ENCODE results near the gene AVL9.
"Not testable (repeated sequence)": the region's sequence is repeated elsewhere in the genome, so short reads cannot be mapped to it uniquely, and the experiment has no call there.

AVL9 gene

DNA sequence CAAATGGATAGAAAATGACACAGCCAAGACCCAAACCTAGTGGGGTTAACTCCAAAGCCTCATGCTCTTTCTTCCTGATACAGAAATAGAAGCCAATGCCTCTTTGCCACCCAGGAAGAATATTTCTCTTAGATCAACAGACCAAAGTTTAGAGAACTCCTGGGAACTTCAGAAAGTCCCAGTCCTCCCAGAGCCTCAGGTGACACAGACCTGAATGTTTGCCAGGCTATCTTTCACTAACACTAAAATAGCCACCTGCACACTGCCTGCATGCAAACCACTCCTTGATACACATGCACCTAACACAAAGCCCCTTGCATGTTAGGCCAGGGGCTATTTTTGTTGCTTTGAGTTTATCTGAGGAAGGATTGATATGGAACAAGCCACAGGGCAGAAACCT is 32.8 kb upstream of the AVL9 start:
- no peak overlapping the region for H2AFZ ChIP-seq (ENCODE audit: low read length)
- no peak overlapping the region for H3K9ac ChIP-seq (ENCODE audit: low read length)
- no peak overlapping the region for H3K27ac ChIP-seq (ENCODE audit: low read depth, low read length, poor library complexity, severe bottlenecking)
- no peaks in the 10 kb centered on the region for H3F3A ChIP-seq (ENCODE audit: insufficient read depth, low read length)
- no peak overlapping the region for H3K4me3 ChIP-seq (ENCODE audit: low read depth, low read length, poor library complexity, severe bottlenecking)
- H3K4me1 ChIP-seq (ENCODE audit: insufficient read depth, low read length, severe bottlenecking), result no peaks in the 10 kb centered on the region
- TF ChIP-seq, protein P1, sequence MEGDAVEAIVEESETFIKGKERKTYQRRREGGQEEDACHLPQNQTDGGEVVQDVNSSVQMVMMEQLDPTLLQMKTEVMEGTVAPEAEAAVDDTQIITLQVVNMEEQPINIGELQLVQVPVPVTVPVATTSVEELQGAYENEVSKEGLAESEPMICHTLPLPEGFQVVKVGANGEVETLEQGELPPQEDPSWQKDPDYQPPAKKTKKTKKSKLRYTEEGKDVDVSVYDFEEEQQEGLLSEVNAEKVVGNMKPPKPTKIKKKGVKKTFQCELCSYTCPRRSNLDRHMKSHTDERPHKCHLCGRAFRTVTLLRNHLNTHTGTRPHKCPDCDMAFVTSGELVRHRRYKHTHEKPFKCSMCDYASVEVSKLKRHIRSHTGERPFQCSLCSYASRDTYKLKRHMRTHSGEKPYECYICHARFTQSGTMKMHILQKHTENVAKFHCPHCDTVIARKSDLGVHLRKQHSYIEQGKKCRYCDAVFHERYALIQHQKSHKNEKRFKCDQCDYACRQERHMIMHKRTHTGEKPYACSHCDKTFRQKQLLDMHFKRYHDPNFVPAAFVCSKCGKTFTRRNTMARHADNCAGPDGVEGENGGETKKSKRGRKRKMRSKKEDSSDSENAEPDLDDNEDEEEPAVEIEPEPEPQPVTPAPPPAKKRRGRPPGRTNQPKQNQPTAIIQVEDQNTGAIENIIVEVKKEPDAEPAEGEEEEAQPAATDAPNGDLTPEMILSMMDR (IDR thresholded peaks at IDR 0.05; ENCODE audit: low read length), result no peak
- TF ChIP-seq EZH2 (IDR thresholded peaks at IDR 0.05; ENCODE audit: borderline replicate concordance, low read length), result no peak
- H3K4me2 ChIP-seq (ENCODE audit: low read length), result no peak overlapping the region
- H3K9me2 ChIP-seq (ENCODE audit: low read depth, low read length), result no peaks in the 10 kb centered on the region
- no peaks in the 10 kb centered on the region for H4K20me1 ChIP-seq (ENCODE audit: insufficient read depth, low read length)
- no peaks in the 10 kb centered on the region for H3K79me2 ChIP-seq (ENCODE audit: insufficient read depth, low read length)
- H3K9me3 ChIP-seq (ENCODE audit: low read length), result no peaks in the 10 kb centered on the region
- no peaks in the 10 kb centered on the region; the same call in 1 of the 2 replicates for H3K27me3 ChIP-seq (ENCODE audit: insufficient read depth, low read length)
- H3K36me3 ChIP-seq (ENCODE audit: insufficient read depth, low read length), result no peaks in the 10 kb centered on the region

DNA sequence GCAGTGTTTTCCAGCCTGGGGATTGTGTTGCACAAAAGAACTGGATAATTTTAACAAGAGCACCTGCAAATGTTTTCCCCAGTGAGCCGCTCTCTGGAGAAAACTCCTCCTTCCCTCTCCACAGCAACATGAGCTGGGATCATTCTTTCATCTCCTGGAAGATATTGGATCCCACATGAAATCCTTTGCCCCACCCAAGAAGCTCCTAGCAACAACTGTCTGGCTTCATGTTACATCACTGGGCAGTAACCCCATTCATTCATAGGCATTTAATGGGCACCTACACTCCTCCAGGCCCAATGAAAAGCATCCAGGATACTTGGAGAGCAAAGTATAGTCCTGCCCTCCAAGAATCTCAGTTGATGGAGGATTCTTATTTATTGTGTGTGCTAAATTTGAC is 32.3 kb upstream of the AVL9 start:
- H4K20me1 ChIP-seq (ENCODE audit: insufficient read depth, low read length), result no peaks in the 10 kb centered on the region

DNA sequence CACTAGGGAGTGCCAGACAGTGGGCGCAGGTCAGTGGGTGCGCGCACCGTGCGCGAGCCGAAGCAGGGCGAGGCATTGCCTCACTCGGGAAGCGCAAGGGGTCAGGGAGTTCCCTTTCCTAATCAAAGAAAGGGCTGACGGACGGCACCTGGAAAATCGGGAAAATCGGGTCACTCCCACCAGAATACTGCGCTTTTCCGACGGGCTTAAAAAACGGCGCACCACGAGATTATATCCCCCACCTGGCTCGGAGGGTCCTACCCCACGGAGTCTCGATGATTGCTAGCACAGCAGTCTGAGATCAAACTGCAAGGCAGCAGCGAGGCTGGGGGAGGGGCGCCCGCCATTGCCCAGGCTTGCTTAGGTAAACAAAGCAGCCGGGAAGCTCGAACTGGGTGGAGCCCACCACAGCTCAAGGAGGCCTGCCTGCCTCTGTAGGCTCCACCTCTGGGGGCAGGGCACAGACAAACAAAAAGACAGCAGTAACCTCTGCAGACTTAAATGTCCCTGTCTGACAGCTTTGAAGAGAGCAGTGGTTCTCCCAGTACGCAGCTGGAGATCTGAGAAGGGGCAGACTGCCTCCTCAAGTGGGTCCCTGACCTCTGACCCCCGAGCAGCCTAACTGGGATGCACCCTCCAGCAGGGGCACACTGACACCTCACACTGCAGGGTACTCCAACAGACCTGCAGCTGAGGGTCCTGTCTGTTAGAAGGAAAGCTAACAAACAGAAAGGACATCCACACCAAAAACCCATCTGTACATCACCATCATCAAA is 30.5 kb upstream of the AVL9 start:
- not testable (repeated sequence) for H3K36me3 ChIP-seq (ENCODE audit: insufficient read depth, low read length); H3K4me1 ChIP-seq (ENCODE audit: insufficient read depth, low read length, severe bottlenecking); H2AFZ ChIP-seq (ENCODE audit: low read length); H3K9me2 ChIP-seq (ENCODE audit: low read depth, low read length); H3F3A ChIP-seq (ENCODE audit: insufficient read depth, low read length); H3K4me2 ChIP-seq (ENCODE audit: low read length); H3K9me3 ChIP-seq (ENCODE audit: low read length); H3K27ac ChIP-seq (ENCODE audit: low read depth, low read length, poor library complexity, severe bottlenecking); H3K27me3 ChIP-seq (ENCODE audit: insufficient read depth, low read length); H3K9ac ChIP-seq (ENCODE audit: low read length); H3K79me2 ChIP-seq (ENCODE audit: insufficient read depth, low read length); H3K4me3 ChIP-seq (ENCODE audit: low read depth, low read length, poor library complexity, severe bottlenecking); H4K20me1 ChIP-seq (ENCODE audit: insufficient read depth, low read length)

More for the DNA sequence above, 32.3 kb upstream of the AVL9 start:
- no peak overlapping the region for H3K4me3 ChIP-seq (ENCODE audit: low read depth, low read length, poor library complexity, severe bottlenecking)
- H3K9me2 ChIP-seq (ENCODE audit: low read depth, low read length), result no peaks in the 10 kb centered on the region
- no peaks in the 10 kb centered on the region for H3K9me3 ChIP-seq (ENCODE audit: low read length)
- no peaks in the 10 kb centered on the region for H3K36me3 ChIP-seq (ENCODE audit: insufficient read depth, low read length)
- H3K9ac ChIP-seq (ENCODE audit: low read length), result no peak overlapping the region
- no peaks in the 10 kb centered on the region for H3K79me2 ChIP-seq (ENCODE audit: insufficient read depth, low read length)
- TF ChIP-seq EZH2 (IDR thresholded peaks at IDR 0.05; ENCODE audit: borderline replicate concordance, low read length), result no peak
- TF ChIP-seq, protein P1 (IDR thresholded peaks at IDR 0.05; ENCODE audit: low read length), result no peak
- no peak overlapping the region for H3K4me2 ChIP-seq (ENCODE audit: low read length)
- H3K27me3 ChIP-seq (ENCODE audit: insufficient read depth, low read length), result no peaks in the 10 kb centered on the region; the same call in 1 of the 2 replicates
- H3K27ac ChIP-seq (ENCODE audit: low read depth, low read length, poor library complexity, severe bottlenecking), result no peak overlapping the region
- H3K4me1 ChIP-seq (ENCODE audit: insufficient read depth, low read length, severe bottlenecking), result no peaks in the 10 kb centered on the region
- no peaks in the 10 kb centered on the region for H3F3A ChIP-seq (ENCODE audit: insufficient read depth, low read length)
- no peak overlapping the region for H2AFZ ChIP-seq (ENCODE audit: low read length)

DNA sequence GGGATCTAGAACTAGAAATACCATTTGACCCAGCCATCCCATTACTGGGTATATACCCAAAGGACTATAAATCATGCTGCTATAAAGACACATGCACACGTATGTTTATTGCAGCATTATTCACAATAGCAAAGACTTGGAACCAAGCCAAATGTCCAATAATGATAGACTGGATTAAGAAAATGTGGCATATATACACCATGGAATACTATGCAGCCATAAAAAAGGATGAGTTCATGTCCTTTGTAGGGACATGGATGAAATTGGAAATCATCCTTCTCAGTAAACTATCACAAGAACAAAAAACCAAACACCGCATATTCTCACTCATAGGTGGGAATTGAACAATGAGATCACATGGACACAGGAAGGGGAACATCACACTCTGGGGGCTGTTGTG is 25.3 kb upstream of the AVL9 start:
- H4K20me1 ChIP-seq (ENCODE audit: insufficient read depth, low read length); H3K4me1 ChIP-seq (ENCODE audit: insufficient read depth, low read length, severe bottlenecking); H3K4me3 ChIP-seq (ENCODE audit: low read depth, low read length, poor library complexity, severe bottlenecking); H3K27me3 ChIP-seq (ENCODE audit: insufficient read depth, low read length); H2AFZ ChIP-seq (ENCODE audit: low read length); H3K36me3 ChIP-seq (ENCODE audit: insufficient read depth, low read length); H3K9me3 ChIP-seq (ENCODE audit: low read length); H3K27ac ChIP-seq (ENCODE audit: low read depth, low read length, poor library complexity, severe bottlenecking); H3K4me2 ChIP-seq (ENCODE audit: low read length); H3K79me2 ChIP-seq (ENCODE audit: insufficient read depth, low read length); H3K9ac ChIP-seq (ENCODE audit: low read length); H3K9me2 ChIP-seq (ENCODE audit: low read depth, low read length); H3F3A ChIP-seq (ENCODE audit: insufficient read depth, low read length): not testable (repeated sequence)
